Left lung (tissue), 10 donors: Measurements from ENCODE around the gene SLC6A20. TPM values are rescaled to one million over a fixed set of nuclear protein-coding genes. Genes with fewer than 3 reads are reported as not detected.
"Not testable (repeated sequence)": the region's sequence is repeated elsewhere in the genome, so short reads cannot be mapped to it uniquely, and the experiment has no call there.

Source experiments
- ATAC-seq: fragments of 200-7000 bp; cut with Tn5 transposase; one replicate; pipeline ENCODE4 v1.9.1; 2020; ENCODE audit warnings: moderate library complexity
- DNase-seq, 4 donors: peaks; one replicate each; pipeline ENCODE4 v3.0.0-alpha.2; 2013 to 2020
- H3K27ac ChIP-seq, 2 donors: fragments of 200-600 bp; sonication (generic) in 1 of 2; one replicate each; pipeline versions ENCODE4 v1.5.0 to v1.8.0; 2020 to 2021
- H3K27me3 ChIP-seq, 2 donors: fragments of 200-600 bp; sonication (generic) in 1 of 2; one replicate each; pipeline versions ENCODE4 v1.5.0 to v1.8.0; 2020 to 2021
- H3K36me3 ChIP-seq, 2 donors: fragments of 200-600 bp; sonication (generic) in 1 of 2; one replicate each; pipeline versions ENCODE4 v1.5.0 to v1.8.0; 2020 to 2021
- H3K4me1 ChIP-seq, 2 donors: fragments of 200-600 bp; one replicate each; pipeline ENCODE4 v1.8.0; 2021
- H3K4me3 ChIP-seq, 2 donors: fragments of 200-600 bp; sonication (generic) in 1 of 2; one replicate each; pipeline versions ENCODE4 v1.5.0 to v1.8.0; 2020 to 2021; ENCODE audit warnings: mild to moderate bottlenecking in 1 of 2
- H3K9me3 ChIP-seq, 2 donors: fragments of 200-600 bp; sonication (generic) in 1 of 2; one replicate each; pipeline versions ENCODE4 v1.5.0 to v1.8.0; 2020 to 2021
- intact Hi-C, 2 donors: fragments of 100-400 bp; cut with DNase I; formaldehyde crosslinking; loops; one replicate each; pipeline versions ENCODE4 v1.11.2 to v1.14.2; 2022
- polyA plus RNA-seq, 6 donors: library from polyadenylated mRNA; unstranded; fragments of 120-200 nt; gene quantifications; one replicate each; pipeline ENCODE4 v1.2.1, GENCODE V29; 2013; ENCODE audit not compliant: insufficient read length in 6 of 6
- total RNA-seq, 2 donors: library from RNA; stranded (reverse); fragmentation: NEBNext Ultra II Directional; extraction: Animal tissue kit (Norgen Biotek cat#: 25700); gene quantifications; one replicate each; pipeline ENCODE4 v1.2.1, GENCODE V29; 2021
- TF ChIP-seq, protein P1 (sequence below), 2 donors: fragments of 200-600 bp; sonication (generic) in 1 of 2; IDR thresholded peaks; one replicate each; pipeline versions ENCODE4 v1.5.0 to v1.8.0; 2021; ENCODE audit warnings: antibody characterized with exemption in 2 of 2
- donor health status: DM: no; HTN: yes; CAD: no.
- donor health status: DM: no; HTN: no; CAD: no.

The SLC6A20 gene
- total and polyA plus RNA-seq, 8 donors, result 0.61 to 17.0 (median 1.7) TPM

DNA sequence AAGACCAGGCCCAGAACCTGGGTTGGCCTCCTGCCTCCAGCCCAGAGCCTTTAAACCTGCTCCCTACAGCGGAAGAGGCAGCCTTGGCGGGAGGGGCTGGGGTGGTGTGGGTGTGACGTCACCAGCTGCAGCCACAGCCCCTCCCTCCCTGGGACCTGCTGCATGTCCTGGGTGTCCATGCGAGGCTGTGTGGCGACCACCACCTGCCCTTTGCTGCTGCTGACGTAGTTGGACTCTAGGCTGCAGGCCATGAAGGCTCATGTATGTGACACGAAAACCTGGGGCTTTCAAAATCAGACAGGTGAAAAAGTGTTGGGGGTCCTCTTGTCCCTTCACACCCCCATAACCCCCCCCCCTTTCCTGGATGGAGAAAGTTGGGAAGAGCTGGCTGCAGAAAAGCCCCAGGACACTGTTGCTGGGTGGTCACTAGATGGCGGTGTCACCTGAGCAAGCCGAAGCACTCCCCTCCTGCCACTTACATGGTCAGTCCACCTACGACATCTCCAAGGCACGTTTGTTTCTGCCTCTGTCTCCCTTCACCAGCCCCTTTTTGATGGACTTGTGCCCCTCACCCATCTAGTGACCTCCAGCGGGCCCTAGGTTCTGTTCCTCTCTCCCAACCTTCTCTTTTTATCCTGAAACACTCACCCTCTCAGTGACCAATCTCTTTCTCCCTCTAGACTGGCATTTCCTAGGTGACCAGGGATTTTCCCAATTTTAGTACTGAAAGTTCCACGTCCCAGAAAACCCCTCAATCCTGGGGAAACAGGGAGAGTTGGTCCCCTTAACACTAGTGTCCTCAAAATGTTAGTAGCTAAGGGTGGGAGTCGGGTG, 35.2 kb downstream of the SLC6A20 start:
- DNase-seq (peak in 1 of 4 donors; percentile 68), ATAC-seq (peak; percentile 98)
- Histone ChIP-seq H3K36me3 (no peaks in the 10 kb centered on the region), H3K4me3 (no peak overlapping the region), H3K9me3 (no peaks in the 10 kb centered on the region), H3K27ac (no peak overlapping the region), H3K27me3 (no peaks in the 10 kb centered on the region), H3K4me1 (no peaks in the 10 kb centered on the region)
- intact Hi-C loops, result loop anchor here in 1 of 2 donors (10.0 kb wide), 1 partner anchor 164 kb away; no protein-coding TSS in a partner anchor
- TF ChIP-seq, protein P1, sequence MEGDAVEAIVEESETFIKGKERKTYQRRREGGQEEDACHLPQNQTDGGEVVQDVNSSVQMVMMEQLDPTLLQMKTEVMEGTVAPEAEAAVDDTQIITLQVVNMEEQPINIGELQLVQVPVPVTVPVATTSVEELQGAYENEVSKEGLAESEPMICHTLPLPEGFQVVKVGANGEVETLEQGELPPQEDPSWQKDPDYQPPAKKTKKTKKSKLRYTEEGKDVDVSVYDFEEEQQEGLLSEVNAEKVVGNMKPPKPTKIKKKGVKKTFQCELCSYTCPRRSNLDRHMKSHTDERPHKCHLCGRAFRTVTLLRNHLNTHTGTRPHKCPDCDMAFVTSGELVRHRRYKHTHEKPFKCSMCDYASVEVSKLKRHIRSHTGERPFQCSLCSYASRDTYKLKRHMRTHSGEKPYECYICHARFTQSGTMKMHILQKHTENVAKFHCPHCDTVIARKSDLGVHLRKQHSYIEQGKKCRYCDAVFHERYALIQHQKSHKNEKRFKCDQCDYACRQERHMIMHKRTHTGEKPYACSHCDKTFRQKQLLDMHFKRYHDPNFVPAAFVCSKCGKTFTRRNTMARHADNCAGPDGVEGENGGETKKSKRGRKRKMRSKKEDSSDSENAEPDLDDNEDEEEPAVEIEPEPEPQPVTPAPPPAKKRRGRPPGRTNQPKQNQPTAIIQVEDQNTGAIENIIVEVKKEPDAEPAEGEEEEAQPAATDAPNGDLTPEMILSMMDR (IDR thresholded peaks at IDR 0.05), result peak; percentile 59

DNA sequence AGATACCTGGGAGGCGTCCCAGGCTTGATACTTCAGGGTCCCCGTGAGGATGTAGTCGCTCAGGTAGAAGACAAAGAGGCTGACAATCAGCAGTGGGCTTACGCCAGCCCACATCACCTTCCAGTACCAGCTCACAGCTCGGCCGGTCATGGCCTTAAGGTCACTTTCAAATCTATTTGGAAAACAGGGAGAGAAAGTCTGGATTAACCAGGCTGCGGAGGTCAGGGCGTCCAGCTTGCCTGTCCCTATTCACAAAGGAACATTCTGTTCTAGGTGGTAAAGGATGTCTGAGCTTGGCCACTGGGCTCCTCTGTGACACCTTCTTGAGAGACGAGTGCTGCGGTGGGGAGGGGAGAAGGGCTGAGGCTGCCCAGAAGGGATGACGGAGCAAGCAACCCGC, 36.5 kb downstream of the SLC6A20 start:
- intact Hi-C loops, result loop anchor here in 1 of 2 donors (10.0 kb wide), 1 partner anchor 165 kb away; no protein-coding TSS in a partner anchor
- TF ChIP-seq, protein P1 (IDR thresholded peaks at IDR 0.05), result no peak
- Histone ChIP-seq H3K9me3 (no peaks in the 10 kb centered on the region), H3K27ac (no peak overlapping the region), H3K4me3 (no peak overlapping the region), H3K4me1 (no peaks in the 10 kb centered on the region), H3K36me3 (no peaks in the 10 kb centered on the region), H3K27me3 (no peaks in the 10 kb centered on the region)
- ATAC-seq (no peak), DNase-seq (no peak)

DNA sequence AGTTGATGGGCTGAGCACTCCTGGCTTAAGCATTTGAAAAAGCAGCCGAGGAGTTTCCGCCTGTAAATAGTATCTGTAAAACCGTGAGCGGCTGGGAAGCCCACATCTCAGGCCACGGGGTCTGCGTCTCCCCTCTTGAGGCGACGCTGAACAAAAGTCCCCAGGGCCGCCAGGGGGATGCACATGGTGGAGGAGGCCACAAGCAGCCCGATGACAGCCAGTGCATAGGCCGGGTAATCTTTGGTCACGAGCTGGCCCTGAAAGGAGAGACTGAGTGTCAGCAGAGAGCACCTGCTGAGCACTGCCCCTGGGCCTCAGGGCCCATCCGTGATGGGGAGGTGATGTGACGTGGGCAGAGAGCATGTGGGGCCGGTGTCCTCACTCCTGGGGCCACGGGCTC, 37.5 kb downstream of the SLC6A20 start:
- DNase-seq, result no peak
- Histone ChIP-seq H3K36me3 (no peaks in the 10 kb centered on the region), H3K27ac (no peak overlapping the region), H3K27me3 (no peaks in the 10 kb centered on the region), H3K4me1 (no peaks in the 10 kb centered on the region), H3K9me3 (no peaks in the 10 kb centered on the region), H3K4me3 (no peak overlapping the region)
- TF ChIP-seq, protein P1 (IDR thresholded peaks at IDR 0.05), result no peak
- intact Hi-C loops, result no loop called here
- no peak for ATAC-seq

DNA sequence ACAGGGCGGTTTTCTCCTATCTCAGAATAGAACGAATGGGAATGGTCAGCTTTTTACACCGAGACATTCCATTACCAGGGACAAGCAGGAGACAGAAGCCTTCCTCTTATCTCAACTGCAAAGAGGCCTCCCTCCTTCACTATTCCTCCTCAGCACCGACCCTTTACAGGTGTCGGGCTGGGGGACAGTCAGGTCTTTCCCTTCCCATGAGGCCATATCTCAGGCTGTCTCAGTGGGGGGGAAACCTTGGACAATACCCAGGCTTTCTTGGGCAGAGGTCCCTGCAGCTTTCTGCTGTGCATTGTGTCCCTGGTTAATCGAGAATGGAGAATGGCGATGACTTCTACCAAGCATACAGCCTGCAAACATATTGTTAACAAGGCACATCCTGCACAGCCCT, 39.2 kb downstream of the SLC6A20 start:
- H3K4me1 ChIP-seq, H3K27ac ChIP-seq, H3K9me3 ChIP-seq, H3K4me3 ChIP-seq, DNase-seq, H3K36me3 ChIP-seq, intact Hi-C loops, ATAC-seq, H3K27me3 ChIP-seq: not testable (repeated sequence)

DNA sequence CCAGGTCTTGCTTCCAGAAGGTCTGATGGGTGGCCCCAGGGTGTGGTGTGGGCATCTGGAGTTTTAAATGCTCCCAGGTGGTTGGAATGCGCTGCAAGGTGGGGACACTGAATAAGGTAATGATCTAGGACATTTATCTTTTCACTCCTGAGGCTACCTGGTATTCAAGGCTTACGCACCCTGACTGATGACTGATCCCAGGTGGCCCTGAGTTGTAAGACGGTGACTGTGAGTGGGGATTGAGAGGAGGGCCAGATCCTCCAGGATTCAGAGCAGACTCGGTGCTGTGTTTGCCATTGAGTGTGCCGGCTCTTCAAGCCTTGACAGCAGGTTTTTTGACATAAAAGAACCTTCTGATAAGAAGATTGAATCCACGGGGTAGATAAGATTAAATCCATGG, 40.3 kb downstream of the SLC6A20 start:
- intact Hi-C loops, result no loop called here
- Histone ChIP-seq H3K4me3 (no peak overlapping the region), H3K27ac (no peak overlapping the region), H3K36me3 (no peaks in the 10 kb centered on the region), H3K27me3 (no peaks in the 10 kb centered on the region), H3K4me1 (no peaks in the 10 kb centered on the region), H3K9me3 (no peaks in the 10 kb centered on the region)
- no peak for ATAC-seq
- TF ChIP-seq, protein P1 (IDR thresholded peaks at IDR 0.05), result no peak
- DNase-seq, result no peak
